ENCODE data around the gene PDZK1IP1. TPM values are rescaled to one million over a fixed set of nuclear protein-coding genes. Genes with fewer than 3 reads are reported as not detected.

The PDZK1IP1 gene, protein sequence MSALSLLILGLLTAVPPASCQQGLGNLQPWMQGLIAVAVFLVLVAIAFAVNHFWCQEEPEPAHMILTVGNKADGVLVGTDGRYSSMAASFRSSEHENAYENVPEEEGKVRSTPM
- total RNA-seq (2022; extraction: Qiagen RNA extraction): 5.6 to 9.7 TPM (median 7.6 TPM) in 5 replicates

DNA sequence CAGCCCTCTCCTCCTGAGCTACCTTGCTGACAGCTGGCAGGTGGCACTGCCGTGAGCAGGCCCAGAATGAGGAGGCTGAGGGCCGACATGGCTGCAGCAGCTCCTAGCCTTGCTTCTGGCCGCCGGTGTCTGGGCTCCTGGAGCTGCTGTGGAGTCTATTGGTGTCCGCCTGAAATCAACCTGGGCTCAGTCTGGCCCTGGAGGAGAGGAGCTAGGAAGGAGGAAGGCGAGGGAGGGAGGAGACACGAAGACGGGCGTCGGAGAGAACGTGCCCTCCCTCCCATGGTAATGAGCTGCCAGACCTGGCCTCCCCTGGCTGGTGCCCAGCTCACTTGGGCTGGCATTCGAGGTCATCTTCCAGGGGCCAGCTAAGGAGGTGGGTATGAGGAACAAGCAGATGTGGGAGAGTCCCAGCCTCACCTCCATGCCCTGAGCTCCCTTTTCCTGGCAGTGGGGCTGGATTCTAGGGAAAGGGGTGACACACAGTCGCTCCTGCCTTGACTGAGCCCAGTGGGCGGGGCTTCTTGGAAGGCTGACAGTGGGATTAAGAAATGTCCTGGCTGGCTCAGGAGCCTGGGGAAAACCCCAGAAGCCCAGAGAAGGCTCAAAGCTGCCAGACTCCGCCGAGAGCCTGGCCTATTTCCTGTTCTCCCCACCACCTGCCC, at the start of gene PDZK1IP1:
TSS of gene PDZK1IP1 (minus strand) at position 193 of the 665 bp plus-strand sequence. CDS start at position 89, 104 bp downstream.

DNA sequence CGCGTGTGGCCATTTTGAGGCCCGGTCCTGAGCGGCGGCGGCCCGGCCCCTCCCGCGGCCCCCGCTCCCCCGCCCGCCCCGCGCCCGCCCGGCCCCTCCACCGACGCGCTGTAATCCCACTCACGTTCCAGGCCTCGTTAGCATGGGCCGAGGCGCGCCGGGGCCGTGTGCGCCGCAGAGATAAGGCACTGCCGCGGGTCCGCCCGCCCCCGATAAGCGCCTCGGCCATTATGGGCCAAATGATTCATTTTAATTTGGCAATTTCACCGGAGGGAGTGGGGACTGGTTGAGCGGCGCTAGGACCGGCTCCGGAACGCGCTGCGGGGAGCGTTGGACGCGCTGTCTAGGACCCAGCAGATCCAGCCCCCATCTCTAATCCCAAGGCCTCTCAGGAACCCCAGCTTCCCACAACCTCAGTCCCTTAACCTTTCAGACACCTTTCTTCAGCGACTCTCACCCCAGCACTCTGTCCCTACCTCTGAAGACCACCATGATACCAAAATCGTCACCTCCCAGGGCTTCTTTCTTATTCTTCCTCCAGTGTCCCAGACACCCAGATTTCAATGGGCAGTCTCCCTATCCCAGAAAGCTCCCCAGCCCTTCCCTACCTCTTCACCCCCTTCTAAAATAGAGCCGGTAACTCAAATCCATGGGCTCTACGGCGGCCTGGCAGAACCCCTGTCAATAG, 42.5 kb upstream of the PDZK1IP1 start, which contains the start of gene TAL1:
TSS of gene TAL1 (minus strand) at position 39 of the 688 bp plus-strand sequence. CDS start 6,337 bp downstream, outside the sequence.

DNA sequence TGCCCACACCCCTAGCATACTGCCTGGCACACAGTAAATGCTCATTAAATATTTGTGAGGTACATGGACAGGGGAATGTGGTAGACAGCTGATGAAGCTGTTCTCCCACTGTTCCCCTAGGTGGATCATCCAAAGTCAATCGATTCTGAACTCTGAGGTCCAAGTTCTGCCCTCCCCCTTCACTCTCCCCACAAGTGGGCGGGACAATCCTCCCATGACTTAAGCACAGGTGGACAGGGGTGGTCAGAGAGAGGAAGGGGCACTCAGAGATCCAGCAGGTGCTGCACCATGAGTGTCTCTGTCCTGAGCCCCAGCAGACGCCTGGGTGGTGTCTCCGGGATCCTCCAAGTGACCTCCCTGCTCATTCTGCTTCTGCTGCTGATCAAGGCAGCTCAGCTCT, 52.6 kb downstream of the PDZK1IP1 start, which contains the start of gene CYP4A22:
TSS of gene CYP4A22 (plus strand) at position 244 of the 400 bp plus-strand sequence. CDS start at position 289, 45 bp downstream.

Other genes starting within 250 kb of the PDZK1IP1 start
- gene CYP4A11, start 248.6 kb downstream of the PDZK1IP1 start, total RNA-seq (2022; extraction: Qiagen RNA extraction): not detected in 5 replicates
- 0.04 to 0.07 TPM (median 0.06 TPM) in 3 of 5 replicates, not detected in the others for gene CYP4X1, start 166.4 kb downstream of the PDZK1IP1 start, total RNA-seq (2022; extraction: Qiagen RNA extraction)
- not detected in 5 replicates for gene CYP4Z1, start 122.8 kb downstream of the PDZK1IP1 start, total RNA-seq (2022; extraction: Qiagen RNA extraction)
- not detected in 5 replicates for gene CYP4A22, start 52.6 kb downstream of the PDZK1IP1 start, total RNA-seq (2022; extraction: Qiagen RNA extraction)
- gene TAL1, start 42.2 kb upstream of the PDZK1IP1 start, total RNA-seq (2022; extraction: Qiagen RNA extraction): 0.02 TPM in 2 of 5 replicates, not detected in the others
- 9.6 to 10.7 TPM (median 10.1 TPM) in 5 replicates for gene STIL, start 124.1 kb upstream of the PDZK1IP1 start, total RNA-seq (2022; extraction: Qiagen RNA extraction)
- 59.8 to 77.1 TPM (median 63.3 TPM) in 5 replicates for gene CMPK1, start 143.8 kb upstream of the PDZK1IP1 start, total RNA-seq (2022; extraction: Qiagen RNA extraction)
- gene FOXE3, start 226.2 kb upstream of the PDZK1IP1 start, total RNA-seq (2022; extraction: Qiagen RNA extraction): 0.06 TPM in 1 of 5 replicates, not detected in the others
- 0.32 to 0.60 TPM (median 0.49 TPM) in 5 replicates for gene FOXD2, start 248.0 kb upstream of the PDZK1IP1 start, total RNA-seq (2022; extraction: Qiagen RNA extraction)

All from A549 treated with CORT108297 at 1 μM for 4 hours (cell line).